Measurements from ENCODE around the gene DYNLT4.
"Not testable (repeated sequence)": the region's sequence is repeated elsewhere in the genome, so short reads cannot be mapped to it uniquely, and the experiment has no call there.

DYNLT4 gene

DNA sequence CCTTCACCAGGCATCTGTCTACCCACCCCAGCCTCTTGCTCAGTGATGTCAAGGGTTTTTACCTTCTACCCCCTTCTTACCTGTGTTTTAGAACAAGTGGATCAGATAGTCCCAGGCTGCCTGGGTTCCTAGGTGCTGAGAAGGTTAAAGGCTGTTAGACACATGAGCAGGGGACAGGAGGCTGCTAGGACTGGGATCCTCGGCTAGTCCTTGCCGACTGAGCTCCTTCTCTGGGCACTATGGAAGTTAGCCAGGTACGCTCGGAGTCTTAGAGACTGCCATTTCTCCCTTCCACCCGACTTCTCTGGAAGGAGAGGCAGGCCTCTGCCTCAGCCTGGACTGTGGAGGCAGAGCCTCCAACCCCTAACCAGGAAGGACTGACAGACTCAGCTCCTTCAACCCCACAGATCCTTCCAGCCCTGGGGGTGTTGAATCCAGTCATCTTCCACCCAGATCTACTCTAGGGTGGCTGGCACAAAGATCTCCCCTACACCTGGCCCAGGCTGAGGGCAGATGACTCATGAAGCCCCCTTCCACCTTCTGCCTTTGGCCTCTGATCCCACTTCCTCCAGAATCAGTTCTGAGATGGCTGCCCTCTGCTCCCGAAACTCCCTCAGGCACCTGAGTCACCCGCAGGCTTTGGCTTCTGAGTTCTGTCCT, at the start of gene DYNLT4:
Gene DYNLT4 (minus strand): TSS at position 648 of the 660 bp plus-strand sequence. CDS start 683 bp downstream, outside the sequence.
- DNase-seq, result no peak

DNA sequence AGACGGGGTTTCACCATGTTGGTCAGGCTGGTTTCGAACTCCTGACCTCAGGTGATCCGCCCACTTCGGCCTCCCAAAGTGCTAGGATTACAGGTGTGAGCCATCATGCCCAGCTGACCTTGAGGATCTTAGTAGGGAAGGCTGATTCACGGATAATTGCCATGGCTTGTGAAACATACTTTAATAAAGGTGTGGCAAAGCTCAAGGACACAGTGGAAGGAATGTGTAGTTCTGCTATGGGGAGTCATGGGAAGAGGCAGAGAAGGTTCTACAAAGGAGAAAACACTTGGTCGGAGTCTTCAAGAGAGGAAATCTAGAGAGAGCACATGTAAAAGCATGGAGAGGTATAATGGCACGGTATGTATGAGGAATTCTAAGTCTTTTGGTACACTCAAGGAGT, 48.6 kb upstream of the DYNLT4 start:
- DNase-seq, result no peak

GRCh38 chr1:44854970-44855369, 47.8 kb upstream of the DYNLT4 start:
- DNase-seq, result no peak

- no peak for DNase-seq
These were observed 46.0 kb upstream of the DYNLT4 start for GRCh38 chr1:44853201-44853600.

DNA sequence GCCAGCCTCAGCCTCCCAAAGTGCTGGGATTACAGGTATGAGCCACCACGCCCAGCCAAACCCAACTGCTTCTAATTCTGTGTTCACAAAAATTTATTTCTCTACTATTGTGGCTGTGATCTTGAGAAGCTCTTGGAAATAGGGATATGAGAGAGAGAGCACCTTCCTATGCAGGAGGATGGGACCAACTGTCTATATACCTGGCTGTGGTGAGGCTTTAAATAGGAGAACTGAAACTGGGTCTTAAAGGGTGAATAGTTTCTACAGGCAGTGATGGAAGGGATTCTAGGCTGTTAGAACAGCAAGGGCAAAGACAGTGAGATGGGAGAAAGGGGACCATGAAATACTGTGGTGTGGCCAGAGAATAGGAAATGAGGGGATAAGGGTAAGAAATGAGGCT, 44.2 kb upstream of the DYNLT4 start:
- no peak for DNase-seq

GRCh38 chr1:44849575-44850132, 42.5 kb upstream of the DYNLT4 start:
- DNase-seq, result no peak

DNA sequence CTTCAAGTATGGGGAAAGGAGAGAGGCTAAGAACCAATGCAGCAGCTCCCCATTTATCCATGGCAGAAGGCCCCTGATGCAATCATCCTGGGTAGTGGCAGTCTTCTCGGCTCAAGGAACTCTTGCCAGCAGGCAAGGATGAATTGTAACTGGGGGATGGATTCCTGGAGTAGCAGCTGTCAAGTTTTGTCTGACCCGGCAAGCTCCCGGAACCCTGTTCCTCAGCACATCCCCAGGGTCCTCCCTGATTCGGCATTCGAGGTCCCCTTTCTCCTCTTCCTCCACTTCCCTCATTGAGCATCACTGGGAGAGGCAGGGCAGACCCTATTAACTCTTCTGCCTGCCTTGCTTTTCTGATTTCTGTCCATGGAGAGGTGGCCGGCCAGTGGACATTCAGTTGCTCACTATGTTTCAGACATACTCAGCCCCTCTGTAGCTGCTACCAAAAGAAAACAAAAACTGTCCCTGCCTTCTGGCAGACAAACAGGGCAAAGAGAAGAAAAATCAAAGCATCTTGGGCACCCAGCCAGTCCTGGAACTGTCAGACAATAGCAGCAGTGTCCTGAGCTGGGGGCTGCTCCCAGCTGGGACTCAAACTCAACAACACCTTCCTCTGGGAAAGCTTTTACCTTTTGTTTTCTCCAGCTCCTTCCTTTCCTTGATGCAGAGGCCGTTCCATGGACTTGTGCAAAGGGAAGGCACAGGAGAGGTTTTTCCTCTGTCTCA, 41.5 kb upstream of the DYNLT4 start:
- DNase-seq, result no peak

DNA sequence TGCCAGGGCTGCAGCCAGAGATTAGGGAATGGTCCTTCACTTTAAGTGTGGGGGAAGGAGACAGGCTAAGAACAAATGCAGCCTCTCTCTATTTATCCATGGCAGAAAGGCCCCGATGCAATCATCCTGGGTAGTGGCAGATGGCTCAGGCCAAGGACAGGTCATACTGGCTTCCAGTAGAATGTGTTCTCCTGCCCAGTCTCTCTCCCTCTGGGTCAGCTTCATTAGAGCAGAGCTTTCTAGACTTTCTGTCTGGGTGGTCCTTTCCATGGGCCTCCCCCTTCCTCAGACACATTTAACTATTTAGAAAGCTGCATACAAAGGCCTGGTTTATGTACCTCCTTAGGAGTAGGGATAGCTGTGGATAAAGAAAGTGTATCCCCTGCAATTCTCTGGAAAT, 40.7 kb upstream of the DYNLT4 start:
- DNase-seq, result no peak

GRCh38 chr1:44846985-44847384, 39.8 kb upstream of the DYNLT4 start:
- DNase-seq, result no peak

DNA sequence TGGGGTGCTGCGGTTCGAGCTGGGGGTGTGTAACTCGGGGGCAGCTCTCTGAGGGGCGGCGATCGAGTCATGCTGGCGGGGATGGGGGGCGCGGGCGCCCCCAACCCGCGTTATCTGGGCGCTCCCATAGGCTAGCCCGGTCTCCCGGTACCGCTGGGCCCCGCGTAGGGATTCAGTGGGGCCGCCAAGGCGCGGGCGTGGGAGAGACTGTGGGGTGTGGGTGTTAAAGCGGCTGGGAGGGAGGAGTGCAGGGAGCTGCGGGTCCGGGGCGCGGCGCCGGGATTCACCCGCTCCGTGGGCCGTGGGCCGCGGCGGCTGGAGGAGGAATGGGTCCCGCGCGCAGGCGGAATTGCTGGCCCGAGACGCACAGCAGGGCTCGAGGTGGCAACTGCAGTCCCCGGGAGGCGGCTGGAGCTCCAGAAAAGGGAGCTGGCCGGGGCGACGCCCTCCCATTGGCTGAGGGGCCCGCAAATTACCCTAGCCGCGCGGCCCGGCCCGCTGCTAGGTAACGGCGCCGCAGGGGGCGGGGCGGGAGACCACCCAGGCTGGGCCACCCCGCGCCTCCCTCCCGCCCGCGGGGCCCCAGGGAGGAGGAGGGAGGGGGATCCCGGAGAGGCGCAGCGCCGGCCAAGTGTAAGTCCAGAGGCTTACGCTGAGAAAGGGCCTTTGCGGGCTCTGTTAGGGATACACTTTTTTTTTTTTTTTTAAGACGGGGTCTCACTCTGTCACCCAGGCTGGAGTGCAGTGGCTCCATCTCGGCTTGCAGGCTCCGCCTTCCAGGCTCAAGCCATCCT, 35.9 kb upstream of the DYNLT4 start, which contains the start of gene PTCH2:
Gene PTCH2 (minus strand): TSS at position 392 of the 794 bp plus-strand sequence. CDS start 321 bp downstream, at position 71.
- DNase-seq, result no peak

DNA sequence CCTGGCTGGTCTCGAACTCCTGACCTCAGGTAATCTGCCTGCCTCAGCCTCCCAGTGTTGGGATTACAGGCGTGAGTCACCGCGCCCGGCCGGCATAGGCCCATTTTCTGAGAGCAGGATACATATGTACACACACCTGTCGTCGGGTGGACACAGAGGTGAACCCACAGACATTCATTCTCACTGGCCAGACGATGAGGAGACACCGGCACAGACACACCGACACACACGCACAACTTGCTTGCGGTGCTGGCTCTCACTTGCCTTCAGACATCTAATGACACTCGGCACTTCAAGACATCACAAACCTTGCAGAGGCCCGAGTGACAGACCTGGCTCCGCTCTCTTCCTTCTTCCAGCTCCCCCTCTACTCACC, 35.3 kb upstream of the DYNLT4 start:
- no peak for DNase-seq

GRCh38 chr1:44839576-44839975, 32.4 kb upstream of the DYNLT4 start:
- no peak for DNase-seq

DNA sequence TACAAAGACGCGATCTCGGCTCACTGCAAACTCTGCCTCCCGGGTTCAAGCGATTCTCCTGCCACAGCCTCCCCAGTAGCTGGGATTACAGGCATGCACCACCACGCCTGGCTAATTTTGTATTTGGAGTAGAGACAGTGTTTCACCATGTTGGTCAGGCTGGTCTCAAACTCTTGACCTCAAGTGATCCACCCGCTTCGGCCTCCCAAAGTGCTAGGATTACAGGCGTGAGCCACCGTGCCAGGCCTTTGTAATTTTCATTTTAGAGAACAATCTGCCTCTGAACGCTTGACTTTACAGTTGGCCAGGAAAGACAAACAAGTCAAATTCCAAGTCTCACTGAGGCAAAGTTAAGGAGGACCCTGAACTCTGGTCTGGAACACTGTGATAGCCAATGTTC, 31.1 kb upstream of the DYNLT4 start:
- DNase-seq, result not testable (repeated sequence)

DNA sequence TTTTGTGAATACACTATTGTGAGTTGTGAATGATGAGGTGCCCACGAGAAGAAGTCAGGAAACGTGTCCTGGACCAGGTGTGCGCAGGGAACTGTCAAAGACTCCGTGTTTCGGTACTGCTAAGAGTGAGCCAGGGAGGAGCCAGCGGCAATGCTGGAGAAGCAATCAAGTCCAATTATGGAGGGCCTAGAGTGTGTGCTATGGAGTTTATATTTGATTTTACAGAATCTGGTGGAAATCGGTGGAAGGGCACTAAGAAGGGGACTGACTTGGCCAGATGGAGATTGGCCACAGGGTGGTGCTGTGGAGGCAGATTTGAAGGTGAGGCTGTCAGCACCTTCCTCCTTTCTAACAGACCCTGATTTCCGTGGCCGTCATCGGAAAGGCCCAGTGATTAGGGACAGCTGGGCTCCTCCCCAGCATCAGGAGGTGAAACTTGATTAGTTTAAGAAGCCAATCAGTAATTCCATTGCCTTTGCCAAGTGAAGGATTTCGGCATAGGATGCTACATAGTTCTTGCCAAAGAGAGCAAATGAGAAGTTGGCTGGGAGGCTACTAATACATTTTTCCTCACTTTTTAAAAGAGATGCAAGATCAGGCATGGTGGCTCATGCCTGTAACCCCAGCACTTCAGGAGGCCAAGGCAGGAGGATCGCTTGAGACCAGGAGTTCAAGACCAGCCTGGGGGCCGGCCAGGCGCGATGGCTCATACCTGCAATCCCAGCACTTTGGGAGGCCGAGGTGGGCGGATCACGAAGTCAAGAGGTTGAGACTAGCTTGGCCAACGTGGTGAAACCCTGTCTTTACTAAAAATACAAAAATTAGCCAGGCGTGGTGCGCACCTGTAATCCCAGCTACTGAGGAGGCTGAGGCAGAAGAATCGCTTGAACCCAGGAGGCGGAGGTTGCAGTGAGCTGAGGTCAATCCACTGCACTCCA, 28.9 kb upstream of the DYNLT4 start:
- peak; percentile 89 for DNase-seq

DNA sequence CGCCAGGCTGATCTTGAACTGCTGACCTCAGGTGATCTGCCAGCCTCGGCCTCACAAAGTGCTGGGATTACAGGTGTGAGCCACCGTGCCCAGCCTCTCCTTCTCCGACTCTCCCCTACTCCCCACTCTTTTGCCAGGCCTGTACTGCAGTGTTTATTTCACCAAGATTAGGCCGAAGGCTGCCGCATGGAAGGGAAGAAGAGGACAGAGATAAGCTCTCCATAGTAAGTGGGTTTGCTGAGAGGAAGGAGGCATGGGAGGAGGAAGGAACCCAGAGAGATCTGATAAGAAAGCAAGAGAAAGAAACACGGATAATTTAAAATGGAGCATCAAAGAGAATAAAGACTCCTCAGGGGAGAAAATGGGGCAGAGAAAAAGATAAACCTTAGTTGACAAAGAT, 27.2 kb upstream of the DYNLT4 start:
- DNase-seq, result no peak

DNA sequence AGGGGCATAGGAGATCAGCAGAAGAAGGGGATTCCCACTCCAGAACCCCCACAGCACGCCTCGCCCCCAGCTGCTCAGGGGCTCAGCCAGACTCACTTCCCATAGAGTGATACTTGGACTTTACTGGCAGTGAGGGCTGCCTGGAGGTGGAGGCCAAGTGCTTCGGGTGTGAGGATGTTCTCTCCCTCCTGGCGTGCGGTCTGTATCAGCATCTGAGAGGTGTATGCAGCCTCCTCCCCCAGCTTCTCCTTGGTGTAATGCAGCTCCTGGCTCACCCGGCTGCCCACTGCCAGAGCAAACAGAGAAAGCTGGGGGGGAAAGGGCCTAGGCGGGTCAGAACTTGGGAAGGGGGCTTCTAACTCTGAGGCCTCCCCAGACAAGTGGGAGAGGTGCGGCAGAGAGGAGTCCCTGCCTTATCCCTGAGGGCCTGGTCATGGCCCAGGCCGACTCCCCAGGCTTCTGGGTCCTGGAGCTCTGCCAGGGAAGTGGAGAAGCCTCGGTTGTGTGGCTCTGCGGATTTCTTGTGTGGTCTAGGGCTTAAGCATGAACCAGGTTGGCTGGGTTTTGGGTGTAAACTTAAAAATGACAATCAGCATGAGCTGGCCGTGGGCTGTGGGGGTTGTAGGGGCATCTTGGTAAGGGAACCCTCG, 25.0 kb upstream of the DYNLT4 start:
- no peak for DNase-seq

- no peak for DNase-seq
These were observed 24.4 kb upstream of the DYNLT4 start for GRCh38 chr1:44831516-44831915.

GRCh38 chr1:44830900-44831304, 23.8 kb upstream of the DYNLT4 start:
- DNase-seq, result no peak

- no peak for DNase-seq
These were observed 22.6 kb upstream of the DYNLT4 start for GRCh38 chr1:44829506-44830384.

GRCh38 chr1:44828841-44829440, 21.8 kb upstream of the DYNLT4 start:
- no peak for DNase-seq

Measured in activated CD4-positive, CD25-positive, alpha-beta regulatory T cell treated with anti-CD3 and anti-CD28 coated beads, Interleukin-2, amount 50 U/mL, for 72 hours (primary cell).